IPS-18c (cell line): Measurements from ENCODE around the gene DDX28.
"Not testable (repeated sequence)": the region's sequence is repeated elsewhere in the genome, so short reads cannot be mapped to it uniquely, and the experiment has no call there.

Source experiments
- H3K4me3 ChIP-seq: 2 replicates; pipeline ENCODE4 v1.7.0; 2013; ENCODE audit warnings: low read depth, mild to moderate bottlenecking, low read length, moderate library complexity; ENCODE audit not compliant: insufficient read depth
- H3K9me3 ChIP-seq: one replicate; pipeline ENCODE4 v1.6.1; 2013; ENCODE audit warnings: mild to moderate bottlenecking, low read length, moderate library complexity; ENCODE audit not compliant: control insufficient read depth, insufficient read depth

The DDX28 gene

GRCh38 chr16:68005211-68005610 is 17.8 kb downstream of the DDX28 start:
- no peak overlapping the region for H3K4me3 ChIP-seq
- peaks cover under 1% of the 10 kb centered on the region for H3K9me3 ChIP-seq

GRCh38 chr16:68003031-68003430 is 20.0 kb downstream of the DDX28 start:
- H3K9me3 ChIP-seq: no peaks in the 10 kb centered on the region
- no peak overlapping the region for H3K4me3 ChIP-seq

- Histone ChIP-seq H3K9me3 (no peaks in the 10 kb centered on the region), H3K4me3 (no peak overlapping the region)
Measured at GRCh38 chr16:68000450-68000849, 22.6 kb downstream of the DDX28 start.

DNA sequence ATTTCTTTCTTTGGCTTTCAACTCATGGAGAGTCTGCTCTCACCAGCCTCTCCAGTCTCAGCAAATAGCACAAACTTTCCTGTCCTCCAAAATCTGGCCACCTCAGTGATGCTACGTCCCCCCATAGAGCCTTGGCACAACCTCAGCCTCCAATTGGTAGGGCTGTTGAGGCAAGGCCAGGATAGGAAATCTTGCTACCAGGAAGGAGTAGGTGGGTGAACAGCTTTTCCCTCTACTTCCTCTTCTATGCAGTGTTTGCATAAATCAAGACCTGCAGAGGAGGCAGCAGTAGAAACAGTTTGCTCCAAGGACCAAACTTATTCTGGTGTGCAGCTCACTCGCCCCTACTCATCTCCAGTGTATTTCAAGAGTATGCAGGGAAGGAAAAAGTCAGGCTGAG is 23.0 kb downstream of the DDX28 start:
- H3K4me3 ChIP-seq: no peak overlapping the region
- H3K9me3 ChIP-seq: no peaks in the 10 kb centered on the region

DNA sequence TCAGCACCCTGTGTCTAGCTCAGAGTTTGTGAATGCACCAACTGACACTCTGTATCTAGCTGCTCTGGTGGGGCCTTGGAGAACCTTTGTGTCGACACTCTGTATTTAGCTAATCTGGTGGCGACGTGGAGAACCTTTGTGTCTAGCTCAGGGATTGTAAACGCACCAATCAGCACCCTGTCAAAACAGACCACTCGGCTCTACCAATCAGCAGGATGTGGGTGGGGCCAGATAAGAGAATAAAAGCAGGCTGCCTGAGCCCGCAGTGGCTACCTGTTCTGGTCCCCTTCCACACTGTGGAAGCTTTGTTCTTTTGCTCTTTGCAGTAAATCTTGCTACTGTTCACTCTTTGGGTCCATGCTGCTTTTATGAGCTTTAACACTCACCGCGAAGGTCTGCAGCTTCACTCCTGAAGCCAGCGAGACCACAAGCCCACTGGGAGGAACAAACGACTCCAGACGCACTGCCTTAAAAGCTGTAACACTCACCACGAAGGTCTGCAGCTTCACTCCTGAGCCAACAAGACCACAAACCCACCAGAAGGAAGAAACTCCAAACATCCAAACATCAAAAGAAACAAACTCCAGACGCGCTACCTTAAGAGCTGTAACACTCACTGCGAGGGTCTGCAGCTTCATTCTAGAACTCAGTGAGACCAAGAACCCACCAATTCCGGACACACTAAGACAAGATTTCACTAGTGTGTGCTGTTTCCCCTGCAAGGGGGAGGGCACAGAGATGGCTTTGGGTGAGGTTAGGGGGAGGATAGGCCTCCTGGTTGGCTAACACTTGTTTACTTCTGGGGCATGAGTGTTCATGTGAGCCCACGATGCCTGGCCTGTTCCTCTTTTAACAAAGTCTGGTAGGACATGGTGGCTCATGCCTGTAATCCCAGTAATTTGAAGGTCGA is 24.0 kb downstream of the DDX28 start, which contains the start of gene DPEP2:
DPEP2 (minus strand) TSS at position 706 of the 910 bp plus-strand sequence. CDS start 6,272 bp downstream, outside the sequence.
- H3K9me3 ChIP-seq, H3K4me3 ChIP-seq: not testable (repeated sequence)

DNA sequence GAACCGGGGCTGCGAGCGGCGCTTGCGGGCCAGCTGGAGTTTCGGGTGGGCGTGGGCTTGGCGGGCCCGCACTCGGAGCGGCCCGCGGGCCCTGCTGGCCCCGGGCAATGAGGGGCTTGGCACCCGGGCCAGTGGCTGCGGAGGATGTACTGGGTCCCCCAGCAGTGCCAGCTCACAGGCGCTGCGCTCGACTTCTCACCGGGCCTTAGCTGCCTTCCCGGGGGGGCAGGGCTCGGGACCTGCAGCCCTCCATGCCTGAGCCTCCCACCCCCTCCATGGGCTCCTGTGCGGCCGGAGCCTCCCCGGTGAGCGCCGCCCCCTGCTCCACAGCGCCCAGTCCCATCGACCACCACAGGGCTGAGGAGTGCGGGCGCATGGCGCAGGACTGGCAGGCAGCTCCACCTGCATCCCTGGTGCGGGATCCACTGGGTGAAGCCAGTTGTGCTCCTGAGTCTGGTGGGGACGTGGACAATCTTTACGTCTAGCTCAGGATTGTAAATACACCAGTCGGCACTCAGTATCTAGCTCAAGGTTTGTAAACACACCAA is 24.7 kb downstream of the DDX28 start:
- not testable (repeated sequence) for H3K4me3 ChIP-seq, H3K9me3 ChIP-seq

- H3K4me3 ChIP-seq: no peak overlapping the region
- no peaks in the 10 kb centered on the region for H3K9me3 ChIP-seq
Measured at GRCh38 chr16:67996666-67997065, 26.4 kb downstream of the DDX28 start.

DNA sequence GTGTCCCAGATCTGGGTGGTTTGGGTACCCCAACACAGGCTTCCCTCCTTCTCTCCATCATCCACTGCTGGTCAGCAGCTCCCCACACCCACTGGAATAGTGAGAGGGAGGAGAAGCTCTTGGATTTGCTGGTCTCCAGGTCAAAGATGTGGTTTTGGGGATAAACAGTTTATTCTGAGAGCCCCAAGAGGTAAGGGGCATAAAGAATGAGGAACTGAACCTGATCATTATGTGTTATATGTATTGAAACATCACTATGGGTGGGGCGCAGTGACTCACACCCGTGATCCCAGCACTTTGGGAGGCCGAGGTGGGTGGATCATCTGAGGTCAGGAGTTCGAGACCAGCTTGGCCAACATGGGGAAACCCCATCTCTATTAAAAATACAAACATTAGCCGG is 27.6 kb downstream of the DDX28 start:
- Histone ChIP-seq H3K4me3 (no peak overlapping the region), H3K9me3 (no peaks in the 10 kb centered on the region)

GRCh38 chr16:67994040-67994408 is 29.0 kb downstream of the DDX28 start:
- not testable (repeated sequence) for H3K4me3 ChIP-seq, H3K9me3 ChIP-seq

- Histone ChIP-seq H3K4me3 (no peak overlapping the region), H3K9me3 (no peaks in the 10 kb centered on the region)
Measured at GRCh38 chr16:67993207-67994039, 29.6 kb downstream of the DDX28 start.

- Histone ChIP-seq H3K9me3 (no peaks in the 10 kb centered on the region), H3K4me3 (no peak overlapping the region)
Measured at GRCh38 chr16:67992661-67993206, 30.3 kb downstream of the DDX28 start.

DNA sequence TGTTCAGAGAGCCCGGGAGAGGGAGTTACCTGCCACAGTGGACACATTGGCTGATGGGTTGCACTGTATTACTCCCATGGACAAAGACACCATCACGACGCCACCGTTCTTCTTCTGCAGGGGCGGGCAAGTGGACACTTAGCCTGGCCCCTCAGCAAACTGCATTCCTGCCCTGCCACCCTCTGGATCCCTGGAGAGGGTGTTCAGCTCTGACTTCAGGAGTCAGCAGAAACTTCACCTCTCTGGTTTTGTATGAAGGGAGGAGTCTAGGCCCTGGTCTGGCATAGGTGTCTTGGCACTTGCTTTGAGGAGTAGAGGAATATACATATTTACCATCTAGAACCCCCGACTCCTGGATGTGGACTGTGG is 33.0 kb downstream of the DDX28 start:
- Histone ChIP-seq H3K4me3 (no peak overlapping the region), H3K9me3 (no peaks in the 10 kb centered on the region)

GRCh38 chr16:67989322-67990017 is 33.6 kb downstream of the DDX28 start:
- Histone ChIP-seq H3K9me3 (no peaks in the 10 kb centered on the region), H3K4me3 (no peak overlapping the region)

DNA sequence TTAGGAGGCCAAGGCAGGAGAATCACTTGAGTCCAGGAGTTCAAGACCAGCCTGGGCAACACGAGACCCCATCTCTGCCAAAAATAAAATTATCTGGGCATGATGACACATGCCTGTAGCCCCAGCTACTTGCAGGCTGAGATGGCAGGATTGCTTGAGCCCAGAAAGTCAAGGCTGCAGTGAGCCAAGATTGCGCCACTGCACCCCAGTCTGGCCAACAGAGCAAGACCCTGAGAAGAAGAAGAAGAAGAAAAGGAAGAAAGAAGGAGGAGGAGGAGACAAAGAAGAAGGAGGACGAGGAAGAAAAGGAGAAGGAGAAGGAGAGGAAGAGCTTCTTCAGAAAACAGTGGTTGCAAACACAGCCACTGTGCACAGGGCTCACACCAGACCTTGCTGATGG is 34.4 kb downstream of the DDX28 start:
- H3K4me3 ChIP-seq: no peak overlapping the region
- no peaks in the 10 kb centered on the region for H3K9me3 ChIP-seq

GRCh38 chr16:67987460-67988160 is 35.4 kb downstream of the DDX28 start:
- Histone ChIP-seq H3K4me3 (no peak overlapping the region), H3K9me3 (no peaks in the 10 kb centered on the region)

- Histone ChIP-seq H3K4me3 (no peak overlapping the region), H3K9me3 (no peaks in the 10 kb centered on the region)
Measured at GRCh38 chr16:67986949-67987348, 36.1 kb downstream of the DDX28 start.
